Kidney capillary endothelial cell (primary cell): Measurements from ENCODE around the gene WDFY1.

Experiments
- DNase-seq: peaks from one replicate; pipeline ENCODE4 v3.0.0-alpha.2; 2018; ENCODE audit warnings: low spot score

The WDFY1 gene

DNA sequence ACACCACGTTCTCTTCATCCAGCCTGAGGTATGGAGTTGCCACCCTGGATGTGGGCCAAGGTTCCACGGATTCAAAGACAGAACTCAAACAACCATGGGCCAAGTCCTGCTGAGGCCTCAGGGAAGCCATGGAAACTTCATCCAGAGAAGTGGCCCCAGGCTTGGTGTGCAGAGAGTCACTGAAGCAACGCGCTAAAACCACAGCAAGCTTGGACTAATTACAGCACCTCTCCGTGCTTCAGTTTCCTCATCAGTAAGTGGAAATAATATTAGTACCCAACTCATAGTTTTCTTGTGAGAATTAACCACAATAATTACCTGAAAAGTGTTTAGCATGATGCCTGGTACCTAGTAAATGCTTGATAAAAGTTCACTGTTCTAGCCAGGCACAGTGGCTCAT is 88.6 kb downstream of the WDFY1 start:
- no peak for DNase-seq

- DNase-seq = no peak
Measured at GRCh38 chr2:223856021-223856420, 89.1 kb downstream of the WDFY1 start.

GRCh38 chr2:223855426-223855825 is 89.7 kb downstream of the WDFY1 start:
- DNase-seq = no peak

- DNase-seq = no peak
Measured at GRCh38 chr2:223854741-223855140, 90.4 kb downstream of the WDFY1 start.

DNA sequence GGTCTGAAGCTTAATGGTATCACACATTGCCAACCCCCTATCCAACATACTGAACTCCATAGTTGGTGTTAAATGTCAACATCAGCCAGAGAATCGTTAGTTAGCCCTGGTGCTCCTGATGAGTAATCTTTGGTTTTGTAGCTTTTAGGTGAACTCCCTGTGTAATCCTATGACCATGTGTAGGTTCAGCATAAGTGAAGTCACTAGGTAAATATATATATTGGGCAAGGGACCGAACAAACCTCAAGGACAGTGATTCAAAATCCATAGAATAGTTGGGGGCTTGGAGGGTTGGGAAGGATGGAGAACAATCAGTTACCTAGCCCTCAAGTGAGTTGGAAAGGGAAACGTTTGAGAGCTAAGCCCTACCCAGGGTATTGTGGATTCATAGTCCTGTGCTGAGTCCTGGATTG is 91.7 kb downstream of the WDFY1 start:
- no peak for DNase-seq

GRCh38 chr2:223852281-223852795 is 92.8 kb downstream of the WDFY1 start:
- no peak for DNase-seq

GRCh38 chr2:223847410-223847809 is 97.7 kb downstream of the WDFY1 start:
- no peak for DNase-seq

DNA sequence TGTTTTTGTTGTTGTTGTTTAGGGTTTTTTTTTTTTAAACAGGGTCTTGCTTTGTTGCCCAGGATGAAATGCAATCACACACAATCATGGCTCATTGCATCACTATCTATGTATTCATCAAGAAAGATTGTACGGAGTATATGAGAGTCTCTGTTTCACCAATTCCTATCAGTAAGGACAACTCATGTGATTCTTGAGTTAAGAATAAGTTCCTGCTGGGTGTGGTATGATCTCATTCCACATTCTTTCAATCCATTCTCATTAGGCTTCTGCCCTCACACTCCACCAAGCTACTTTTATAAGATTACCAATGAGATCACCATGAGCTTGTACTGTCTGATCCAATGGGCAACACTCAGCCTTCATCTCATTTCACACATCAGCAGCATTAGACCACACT is 98.6 kb downstream of the WDFY1 start:
- DNase-seq = no peak

DNA sequence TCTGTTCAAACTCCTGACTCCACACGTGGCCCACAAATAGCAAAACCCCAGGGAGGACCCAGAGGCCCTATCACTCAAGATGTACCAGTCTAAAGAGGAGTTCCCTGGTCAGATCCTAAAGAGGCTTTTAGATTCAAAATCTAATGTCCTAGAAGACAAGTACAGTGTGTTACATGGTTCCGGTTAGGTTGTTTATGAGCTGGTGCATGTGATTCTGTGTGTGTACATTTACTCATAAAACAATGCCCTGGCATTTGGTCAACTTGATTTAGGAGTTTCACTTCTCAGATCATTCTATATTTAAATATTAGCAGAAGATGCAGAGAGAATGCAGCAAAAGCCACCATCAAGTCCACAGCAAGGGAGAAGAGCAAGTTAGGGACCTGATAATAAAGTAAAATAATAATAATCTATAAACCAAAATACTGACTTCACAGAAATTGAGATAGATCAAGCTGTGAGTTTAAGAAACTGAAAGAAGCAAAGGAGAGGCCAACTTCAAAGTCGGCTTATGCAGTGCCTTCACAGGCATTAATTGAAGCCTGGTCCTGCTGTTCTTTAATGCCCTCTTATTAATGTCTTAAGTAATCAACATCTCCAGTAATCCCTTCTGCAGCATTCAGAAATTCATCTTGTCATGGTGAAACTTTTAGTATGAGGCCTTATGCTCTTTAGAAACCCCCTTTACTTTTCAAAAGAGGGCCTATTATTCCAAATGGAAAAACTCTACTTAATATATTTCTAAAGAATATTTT is 103.5 kb downstream of the WDFY1 start:
- no peak for DNase-seq

- no peak for DNase-seq
Measured at GRCh38 chr2:223837287-223838061, 107.7 kb downstream of the WDFY1 start, which contains the start of gene AP1S3. Gene AP1S3 (minus strand): TSS chr2:223837582. CDS start chr2:223837450, 132 bp downstream.

DNA sequence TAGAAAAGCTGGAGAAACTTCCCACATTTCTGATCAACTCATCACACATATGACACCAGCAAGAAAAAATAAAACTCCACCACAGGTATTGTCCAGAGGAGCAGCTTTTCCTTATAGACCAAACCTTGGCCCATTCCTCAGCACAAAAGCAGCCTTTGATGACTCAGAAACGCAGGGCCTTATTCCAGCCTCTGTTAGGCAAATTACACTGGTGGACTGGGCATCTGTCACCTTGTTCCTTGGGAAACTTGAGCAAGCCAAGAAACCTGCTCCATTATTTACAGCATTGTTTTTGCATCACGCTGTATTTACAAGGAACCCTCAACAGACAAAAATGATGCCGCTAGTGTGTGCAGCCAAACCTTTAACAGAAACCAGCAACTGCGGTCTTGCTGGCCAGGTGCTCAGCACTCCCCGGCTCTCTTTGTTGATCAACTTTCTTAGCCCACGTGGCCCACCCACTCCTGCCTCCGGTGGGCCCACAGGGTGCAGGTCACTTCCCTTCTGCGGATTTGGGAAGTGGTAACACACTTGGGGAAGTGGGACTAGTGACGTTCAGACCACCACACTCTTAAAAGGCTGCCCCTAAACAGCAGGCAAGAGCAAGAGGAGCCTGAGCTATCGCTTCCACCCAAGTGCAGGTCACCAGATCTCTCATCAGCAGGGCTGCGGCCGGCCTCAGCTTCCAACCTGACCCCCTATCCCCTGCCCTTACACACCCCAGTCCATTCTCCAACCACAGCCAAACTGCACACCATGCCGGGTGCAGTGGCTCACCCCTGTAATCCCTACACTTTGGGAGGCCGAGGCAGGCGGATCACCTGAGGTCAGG is 109.2 kb downstream of the WDFY1 start:
- DNase-seq = no peak

- DNase-seq = no peak
Measured at GRCh38 chr2:223834431-223834830, 110.7 kb downstream of the WDFY1 start.

DNA sequence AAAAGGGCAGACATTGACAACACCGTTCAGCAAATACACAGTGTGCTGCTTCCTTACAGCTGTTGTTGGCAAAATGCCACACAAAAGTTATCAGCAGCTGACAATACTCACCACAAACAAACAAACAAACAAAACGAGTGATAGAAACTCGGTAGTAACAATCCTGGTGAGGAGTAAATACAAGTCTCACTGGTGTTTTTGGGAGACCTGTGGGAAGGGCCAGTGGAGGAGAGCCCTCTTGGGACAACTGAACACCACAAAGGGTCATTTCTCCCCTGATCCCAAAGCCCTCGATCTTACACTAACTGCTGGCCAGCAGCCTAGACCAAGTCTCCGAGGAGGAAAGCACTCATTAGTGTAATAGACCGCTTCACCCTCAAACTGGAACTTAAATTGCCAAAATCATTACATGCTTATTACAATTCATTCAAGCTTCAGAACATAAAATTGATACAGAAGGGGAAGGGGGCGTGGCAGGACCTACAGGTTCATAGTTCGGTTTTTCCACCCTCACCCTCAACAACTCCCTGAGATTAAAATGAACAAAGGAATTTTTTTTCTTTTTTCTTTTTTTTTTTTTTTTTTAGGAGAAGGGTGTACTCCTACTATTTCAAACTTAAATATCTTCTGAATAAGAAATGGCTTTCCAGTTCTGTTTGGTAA is 112.8 kb downstream of the WDFY1 start:
- DNase-seq = no peak

DNA sequence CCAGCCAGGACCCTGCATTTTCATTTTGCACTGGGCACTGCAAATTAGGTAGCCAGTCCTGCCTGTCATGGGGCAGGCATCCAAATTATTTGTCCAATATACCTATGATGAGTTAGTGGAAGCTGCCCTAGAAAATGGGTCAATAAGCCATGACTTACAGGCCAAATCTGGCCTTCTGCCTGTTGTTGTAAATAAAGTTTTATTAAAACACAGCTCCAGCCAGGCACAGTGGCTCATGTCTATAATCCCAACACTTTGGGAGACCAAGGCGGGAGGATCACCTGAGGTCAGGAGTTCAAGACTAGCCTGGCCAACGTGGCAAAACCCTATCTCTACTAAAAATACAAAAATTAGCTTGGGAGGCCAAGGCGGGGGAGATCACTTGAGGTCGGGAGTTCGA is 116.0 kb downstream of the WDFY1 start:
- no peak for DNase-seq

GRCh38 chr2:223828314-223828713 is 116.8 kb downstream of the WDFY1 start:
- no peak for DNase-seq

DNA sequence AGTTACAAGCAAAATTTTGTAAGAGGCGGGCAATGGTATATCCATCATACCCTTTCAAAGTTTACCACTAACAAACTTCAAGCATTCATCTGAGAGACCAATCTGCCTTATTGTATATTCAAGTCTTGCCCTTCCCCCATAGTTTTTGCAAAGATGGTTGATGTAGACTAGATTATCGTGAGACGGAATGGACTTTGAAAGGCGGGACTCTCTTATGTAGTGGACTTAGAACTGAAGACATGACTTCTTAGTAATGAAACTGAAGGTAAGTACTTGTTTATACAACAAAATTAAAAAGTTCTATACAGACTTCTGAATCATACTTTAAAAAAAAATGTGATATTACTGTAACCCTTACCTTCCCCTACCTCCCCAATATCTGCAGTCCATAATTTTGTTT is 118.1 kb downstream of the WDFY1 start:
- no peak for DNase-seq
